Nephron progenitor cell (in vitro differentiated cells): ENCODE measurements around the gene RPTN.

Experiments
- DNase-seq: peaks from one replicate; pipeline ENCODE4 v3.0.0; 2021
- H3K27ac Mint-ChIP-seq: 2 replicates; pipeline ENCODE4 v1.8.0; 2021; ENCODE audit warnings: mild to moderate bottlenecking, moderate library complexity, mixed read lengths
- H3K27me3 Mint-ChIP-seq: 2 replicates; pipeline ENCODE4 v1.8.0; 2021; ENCODE audit warnings: mild to moderate bottlenecking, low read depth, mixed read lengths; ENCODE audit not compliant: poor library complexity
- H3K36me3 Mint-ChIP-seq: 2 replicates; pipeline ENCODE4 v1.8.0; 2021; ENCODE audit warnings: low read depth, mixed read lengths
- H3K4me1 Mint-ChIP-seq: 2 replicates; pipeline ENCODE4 v1.8.0; 2021; ENCODE audit warnings: mixed read lengths
- H3K4me3 Mint-ChIP-seq: 2 replicates; pipeline ENCODE4 v1.8.0; 2021; ENCODE audit warnings: mild to moderate bottlenecking, moderate library complexity, mixed read lengths
- H3K9me3 Mint-ChIP-seq: 2 replicates; pipeline ENCODE4 v1.8.0; 2021; ENCODE audit warnings: mild to moderate bottlenecking, moderate library complexity, mixed read lengths
- CTCF ChIP-seq: fragments of 200-600 bp; sonication (generic); IDR thresholded peaks from 2 replicates; pipeline ENCODE4 v1.5.0; 2021; ENCODE audit warnings: antibody characterized with exemption

Gene RPTN

DNA sequence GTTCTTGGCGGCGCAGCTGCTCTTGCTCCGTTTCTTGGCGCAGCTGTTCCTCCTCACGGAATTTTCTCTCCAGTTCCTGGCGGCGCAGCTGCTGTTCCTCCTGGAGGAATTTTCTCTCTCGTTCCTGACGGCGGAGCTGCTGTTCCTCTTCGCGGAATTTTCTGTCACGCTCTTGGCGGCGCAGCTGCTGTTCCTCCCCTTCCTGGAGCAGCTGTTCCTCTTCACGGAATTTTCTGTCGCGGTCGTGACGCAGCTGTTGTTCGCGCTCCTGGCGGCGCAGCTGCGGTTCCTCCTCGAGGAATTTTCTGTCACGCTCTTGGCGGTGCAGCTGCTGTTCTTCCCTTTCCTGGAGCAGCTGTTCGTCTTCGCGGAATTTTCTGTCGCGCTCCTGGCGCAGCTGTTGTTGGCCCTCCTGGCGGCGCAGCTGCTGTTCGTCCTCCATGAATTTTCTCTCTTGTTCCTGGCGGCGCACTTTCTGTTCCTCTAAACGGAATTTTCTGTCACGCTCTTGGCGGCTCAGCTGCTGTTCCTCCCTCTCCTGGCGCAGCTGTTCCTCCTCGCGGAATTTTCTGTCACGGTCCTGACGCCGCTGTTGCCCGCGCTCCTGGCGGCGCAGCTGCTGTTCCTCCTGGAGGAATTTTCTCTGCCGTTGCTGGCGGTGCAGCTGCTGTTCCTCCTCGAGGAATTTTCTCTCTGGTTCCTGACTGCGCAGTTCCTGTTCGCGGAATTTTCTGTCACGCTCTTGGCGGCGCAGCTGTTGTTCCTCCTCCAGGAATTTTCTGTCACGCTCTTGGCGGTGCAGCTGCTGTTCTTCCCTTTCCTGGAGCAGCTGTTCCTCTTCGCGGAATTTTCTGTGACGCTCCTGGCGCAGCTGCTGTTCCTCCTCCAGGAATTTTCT, 50.8 kb downstream of the RPTN start:
- TF ChIP-seq CTCF: no peak
- no peak overlapping the region for H3K27ac Mint-ChIP-seq
- H3K4me1 Mint-ChIP-seq: no peaks in the 10 kb centered on the region
- DNase-seq: no peak
- H3K9me3 Mint-ChIP-seq: peaks cover 5% of the 10 kb centered on the region
- H3K27me3 Mint-ChIP-seq: peaks cover 13% of the 10 kb centered on the region
- H3K36me3 Mint-ChIP-seq: no peaks in the 10 kb centered on the region
- H3K4me3 Mint-ChIP-seq: no peak overlapping the region

DNA sequence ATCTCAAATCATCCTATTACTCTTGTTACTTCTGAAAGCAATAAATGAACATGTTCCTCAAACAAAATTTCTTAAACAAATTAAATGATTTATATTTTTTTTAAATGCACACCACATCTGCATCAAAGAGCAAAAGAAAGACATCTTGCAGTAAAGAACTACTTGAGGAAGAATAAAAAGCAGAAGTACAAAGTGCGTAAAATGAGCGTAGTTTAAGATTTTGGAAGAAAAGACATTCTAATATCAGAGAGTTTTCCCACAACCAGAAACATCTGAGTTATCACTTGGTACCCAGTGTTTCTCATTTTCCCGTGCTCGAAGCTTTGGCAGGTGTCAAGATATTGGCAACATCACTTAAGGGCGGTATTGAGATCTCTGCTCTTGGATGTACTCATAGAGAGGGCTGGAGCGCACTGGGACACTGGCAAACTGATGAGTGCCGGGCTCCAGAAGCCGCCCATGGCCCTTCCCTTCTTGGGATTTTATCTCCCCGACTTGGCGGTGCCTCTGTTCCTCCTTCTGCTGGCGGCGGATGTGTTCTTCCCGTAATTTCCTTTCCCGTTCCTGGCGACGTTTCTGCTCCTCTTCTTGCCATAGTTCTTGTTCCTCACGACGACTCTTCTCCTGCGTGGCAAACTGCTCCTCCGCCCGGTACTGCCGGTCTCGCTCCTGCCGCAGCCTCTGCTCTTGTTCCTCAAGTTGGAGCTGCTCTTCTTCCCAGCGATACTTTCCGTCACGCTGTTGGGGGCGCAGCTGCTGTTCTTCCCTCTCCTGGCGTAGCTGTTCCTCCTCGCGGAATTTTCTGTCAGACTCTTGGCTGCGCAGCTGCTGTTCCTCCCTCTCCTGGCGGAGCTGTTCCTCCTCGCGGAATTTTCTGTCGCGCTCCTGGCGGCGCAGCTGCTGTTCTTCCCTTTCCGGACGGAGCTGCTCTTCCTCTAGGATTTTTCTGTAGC, 51.7 kb downstream of the RPTN start:
- H3K4me1 Mint-ChIP-seq: no peaks in the 10 kb centered on the region
- no peak for DNase-seq
- H3K9me3 Mint-ChIP-seq: peaks cover 9% of the 10 kb centered on the region
- no peaks in the 10 kb centered on the region for H3K36me3 Mint-ChIP-seq
- no peak for TF ChIP-seq CTCF
- H3K27me3 Mint-ChIP-seq: peaks cover 13% of the 10 kb centered on the region
- H3K4me3 Mint-ChIP-seq: no peak overlapping the region
- H3K27ac Mint-ChIP-seq: no peak overlapping the region

GRCh38 chr1:152104854-152105253, 54.2 kb downstream of the RPTN start:
- no peak for TF ChIP-seq CTCF
- Mint-ChIP-seq H3K27ac (no peak overlapping the region), H3K4me1 (no peaks in the 10 kb centered on the region), H3K9me3 (peaks cover 24% of the 10 kb centered on the region), H3K36me3 (no peaks in the 10 kb centered on the region), H3K4me3 (no peak overlapping the region), H3K27me3 (peaks cover 19% of the 10 kb centered on the region)
- no peak for DNase-seq
